Activated naive CD8-positive, alpha-beta T cell treated with anti-CD3 and anti-CD28 coated beads, Interleukin-2, amount 50 U/mL, for 16 hours (primary cell): ENCODE data around the gene PPP1R2B.

Experiments
- DNase-seq: peaks from one replicate; pipeline ENCODE4 v3.0.0-alpha.2; 2020; ENCODE audit warnings: low read depth, low spot score

The PPP1R2B gene

GRCh38 chr5:156871212-156871611, 21.1 kb downstream of the PPP1R2B start:
- DNase-seq = no peak

- DNase-seq = no peak
Observed at GRCh38 chr5:156879665-156880285, 29.7 kb downstream of the PPP1R2B start.

DNA sequence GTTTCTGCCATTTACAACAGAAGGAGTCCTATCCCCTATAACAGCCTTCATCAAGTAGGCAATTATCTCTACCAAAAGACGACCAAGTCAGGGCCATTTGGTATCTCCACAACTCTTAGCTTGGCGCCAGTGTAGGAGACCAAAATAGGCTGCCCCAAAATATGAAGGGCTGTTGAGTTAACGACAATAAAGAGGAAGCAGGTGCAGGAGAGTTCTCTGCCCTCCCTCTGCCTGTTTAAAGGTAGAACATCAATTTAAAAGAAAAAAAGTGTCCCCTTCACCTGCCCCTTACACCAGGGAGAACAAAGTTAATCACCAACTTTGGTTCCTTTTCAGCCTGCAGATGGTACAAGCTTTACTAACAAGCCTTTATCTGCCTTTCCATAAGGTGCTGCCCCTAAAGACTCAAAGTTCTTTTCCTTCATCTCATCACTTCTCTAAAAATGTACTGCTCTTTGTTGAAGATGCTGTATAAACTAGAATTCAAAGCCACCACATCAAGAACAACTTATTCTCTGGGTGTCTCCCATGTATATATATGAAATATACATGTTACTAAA, 33.3 kb downstream of the PPP1R2B start:
- no peak for DNase-seq

- DNase-seq = no peak
Observed at GRCh38 chr5:156888520-156888919, 38.4 kb downstream of the PPP1R2B start.

- DNase-seq = no peak
Observed at GRCh38 chr5:156892223-156892622, 42.1 kb downstream of the PPP1R2B start.

DNA sequence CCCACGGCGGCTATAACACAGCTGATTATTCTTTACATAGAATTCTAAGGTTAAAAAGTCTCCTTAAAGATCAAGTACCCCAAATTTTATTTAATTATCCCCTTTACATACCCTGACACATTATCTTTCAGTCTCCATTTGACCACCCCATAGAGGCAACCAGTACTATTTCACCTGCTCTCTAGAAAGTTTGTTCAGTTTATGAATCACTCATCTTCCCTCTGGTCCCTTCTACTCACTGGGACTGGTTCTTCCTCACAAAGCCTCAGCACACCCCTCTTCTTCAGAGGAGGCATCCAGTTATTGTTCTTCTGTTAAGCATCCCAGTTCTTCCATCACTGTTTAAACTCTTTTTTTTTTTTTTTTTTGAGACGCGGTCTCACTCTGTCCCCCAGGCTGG, 42.8 kb downstream of the PPP1R2B start:
- no peak for DNase-seq

DNA sequence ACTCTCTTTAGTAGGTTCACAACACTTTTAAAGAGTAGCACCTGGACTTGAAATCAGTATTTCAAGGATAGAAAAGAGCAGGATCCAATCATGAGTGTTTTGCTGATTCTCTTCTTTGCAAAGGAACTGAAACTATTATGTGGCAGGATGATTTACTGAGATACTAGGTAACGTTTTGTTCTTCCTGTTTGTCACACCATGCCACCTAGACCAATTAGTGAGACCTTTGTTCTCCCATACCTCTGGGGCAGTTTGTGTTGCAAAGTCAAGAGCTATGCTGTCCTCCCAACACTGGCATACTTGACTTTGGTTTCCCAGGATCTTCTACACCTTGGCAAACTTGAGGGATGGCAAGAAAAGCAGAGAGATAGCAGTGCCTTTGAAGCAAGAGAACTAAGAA, 43.4 kb downstream of the PPP1R2B start:
- no peak for DNase-seq

- DNase-seq = no peak
Observed at GRCh38 chr5:156896546-156896945, 46.5 kb downstream of the PPP1R2B start.
